Breast epithelium (tissue), 4 donors: ENCODE results near the gene TMEM221. TPM values are rescaled to one million over a fixed set of nuclear protein-coding genes. Genes with fewer than 3 reads are reported as not detected.

Source experiments
- DNase-seq, 2 donors: peaks; one replicate each; pipeline ENCODE4 v3.0.0-alpha.2; 2019; ENCODE audit warnings: low spot score in 2 of 2
- H3K27ac ChIP-seq, 2 donors: fragments of 200-600 bp; sonication (generic) in 1 of 2; one replicate each; pipeline ENCODE4 v1.5.1; 2016 to 2019; ENCODE audit warnings: mild to moderate bottlenecking in 1 of 2
- H3K27me3 ChIP-seq, 2 donors: fragments of 200-600 bp; sonication (generic) in 1 of 2; one replicate each; pipeline versions ENCODE4 v1.5.1 to v1.6.0; 2017 to 2019; ENCODE audit warnings: control low read depth in 1 of 2, mild to moderate bottlenecking in 1 of 2
- H3K36me3 ChIP-seq: fragments of 200-600 bp; one replicate; pipeline ENCODE4 v1.5.1; 2019
- H3K4me1 ChIP-seq, 2 donors: fragments of 200-600 bp; sonication (generic); one replicate each; pipeline ENCODE4 v1.5.1; 2016 to 2019; ENCODE audit warnings: control low read depth in 1 of 2
- H3K4me3 ChIP-seq, 3 donors: fragments of 200-600 bp; sonication (generic); 1 replicate in 2 of 3; 2 replicates in 1 of 3; pipeline ENCODE4 v1.5.1; 2016 to 2019; ENCODE audit warnings: mild to moderate bottlenecking in 3 of 3, moderate library complexity in 2 of 3
- H3K9me3 ChIP-seq, 2 donors: fragments of 200-600 bp; sonication (generic) in 1 of 2; one replicate each; pipeline ENCODE4 v1.5.1; 2016 to 2019; ENCODE audit warnings: control low read depth in 1 of 2
- POLR2A ChIP-seq: fragments of 450-650 bp; IDR thresholded peaks from one replicate; pipeline ENCODE4 v1.6.1; 2016; ENCODE audit warnings: antibody characterized with exemption, mild to moderate bottlenecking, moderate library complexity
- POLR2AphosphoS5 ChIP-seq, 3 donors: sonication (generic); formaldehyde crosslinking; IDR thresholded peaks; one replicate each; pipeline ENCODE4 v1.6.1; 2017; ENCODE audit warnings: antibody characterized with exemption in 3 of 3
- intact Hi-C: fragments of 100-400 bp; cut with DNase I; formaldehyde crosslinking; loops from one replicate; pipeline ENCODE4 v1.15.1; 2023; ENCODE audit warnings: low total_unique reads
- total RNA-seq, 3 donors: library from RNA; depleted of rRNA; stranded (reverse); fragments of >200 nt; gene quantifications; one replicate each; pipeline ENCODE4 v1.1.0, GENCODE V29; 2016
- TF ChIP-seq, protein P1 (sequence below), 3 donors: fragments of 450-650 bp; IDR thresholded peaks; one replicate each; pipeline ENCODE4 v1.5.1; 2016 to 2017; ENCODE audit warnings: antibody characterized with exemption in 3 of 3, mild to moderate bottlenecking in 3 of 3, moderate library complexity in 3 of 3

TMEM221 gene
- total RNA-seq, 3 donors from 2014 or later, result 0.33 to 0.73 (median 0.64) TPM

GRCh38 chr19:17393002-17393401 is 55.5 kb downstream of the TMEM221 start:
- Histone ChIP-seq H3K4me3 (no peak overlapping the region), H3K36me3 (no peaks in the 10 kb centered on the region), H3K27ac (no peak overlapping the region), H3K27me3 (peaks cover 0 to 2% of the 10 kb centered on the region in 2 donors), H3K9me3 (no peaks in the 10 kb centered on the region), H3K4me1 (peaks cover 0 to 2% of the 10 kb centered on the region in 2 donors)
- intact Hi-C loops, result no loop called here
- DNase-seq, result no peak
- TF ChIP-seq, protein P1, sequence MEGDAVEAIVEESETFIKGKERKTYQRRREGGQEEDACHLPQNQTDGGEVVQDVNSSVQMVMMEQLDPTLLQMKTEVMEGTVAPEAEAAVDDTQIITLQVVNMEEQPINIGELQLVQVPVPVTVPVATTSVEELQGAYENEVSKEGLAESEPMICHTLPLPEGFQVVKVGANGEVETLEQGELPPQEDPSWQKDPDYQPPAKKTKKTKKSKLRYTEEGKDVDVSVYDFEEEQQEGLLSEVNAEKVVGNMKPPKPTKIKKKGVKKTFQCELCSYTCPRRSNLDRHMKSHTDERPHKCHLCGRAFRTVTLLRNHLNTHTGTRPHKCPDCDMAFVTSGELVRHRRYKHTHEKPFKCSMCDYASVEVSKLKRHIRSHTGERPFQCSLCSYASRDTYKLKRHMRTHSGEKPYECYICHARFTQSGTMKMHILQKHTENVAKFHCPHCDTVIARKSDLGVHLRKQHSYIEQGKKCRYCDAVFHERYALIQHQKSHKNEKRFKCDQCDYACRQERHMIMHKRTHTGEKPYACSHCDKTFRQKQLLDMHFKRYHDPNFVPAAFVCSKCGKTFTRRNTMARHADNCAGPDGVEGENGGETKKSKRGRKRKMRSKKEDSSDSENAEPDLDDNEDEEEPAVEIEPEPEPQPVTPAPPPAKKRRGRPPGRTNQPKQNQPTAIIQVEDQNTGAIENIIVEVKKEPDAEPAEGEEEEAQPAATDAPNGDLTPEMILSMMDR (IDR thresholded peaks at IDR 0.05), result no peak
- TF ChIP-seq POLR2A (no peak), POLR2AphosphoS5 (IDR thresholded peaks at IDR 0.05) (no peak)

GRCh38 chr19:17391371-17392151 is 56.9 kb downstream of the TMEM221 start:
- peak overlapping the region; percentile 24 to 69 (median 59) for H3K4me3 ChIP-seq
- TF ChIP-seq POLR2A, result no peak
- TF ChIP-seq, protein P1 (IDR thresholded peaks at IDR 0.05), result no peak
- TF ChIP-seq POLR2AphosphoS5 (IDR thresholded peaks at IDR 0.05), result no peak

DNA sequence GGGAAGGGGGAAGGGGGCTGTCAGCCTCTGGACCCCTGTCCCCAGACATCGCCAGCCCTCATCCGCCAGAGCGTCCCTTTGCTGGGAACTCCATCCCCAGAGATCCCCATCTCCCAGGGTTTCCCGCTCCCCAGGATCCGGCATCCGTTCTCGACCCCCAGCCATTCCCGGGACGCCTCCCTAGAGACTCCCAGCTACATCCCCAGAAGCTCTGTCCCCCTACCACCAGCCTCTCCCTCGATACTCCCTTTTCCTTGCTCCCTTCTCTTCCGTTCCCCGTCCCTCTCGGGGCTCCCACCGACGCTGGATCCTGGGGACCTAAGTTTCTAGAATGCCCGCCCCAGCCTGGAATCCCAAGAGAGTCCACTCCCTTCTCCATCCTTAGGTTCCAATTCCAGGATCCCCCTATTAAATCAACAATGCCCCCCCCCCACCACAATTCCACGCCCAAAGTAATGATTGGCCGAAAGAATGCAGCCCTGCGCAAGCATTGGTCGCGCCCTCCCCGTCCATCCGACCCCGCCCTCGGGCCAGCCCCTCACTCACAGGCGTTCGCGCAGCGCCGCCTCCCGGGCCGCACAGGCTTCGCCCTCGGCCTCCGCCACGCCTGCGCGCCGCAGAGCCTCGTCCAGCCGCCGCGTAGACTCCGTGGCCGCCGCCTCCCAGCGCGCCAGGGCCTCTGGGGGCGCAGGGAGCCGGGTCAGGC is 57.6 kb downstream of the TMEM221 start:
- H3K4me1 ChIP-seq, result peaks cover 0 to 2% of the 10 kb centered on the region in 2 donors
- no peak for TF ChIP-seq POLR2A
- TF ChIP-seq, protein P1 (IDR thresholded peaks at IDR 0.05), result peak; percentile 20 to 74 (median 24)
- peak; percentile 87 to 93 for DNase-seq
- no peaks in the 10 kb centered on the region for H3K36me3 ChIP-seq
- no peaks in the 10 kb centered on the region for H3K9me3 ChIP-seq
- intact Hi-C loops, result no loop called here
- peak overlapping the region; percentile 38 to 69 (median 59) for H3K4me3 ChIP-seq
- H3K27ac ChIP-seq, result peak overlapping the region; percentile 15 to 45
- peaks cover 0 to 2% of the 10 kb centered on the region in 2 donors for H3K27me3 ChIP-seq

More at GRCh38 chr19:17391371-17392151, 56.9 kb downstream of the TMEM221 start:
- H3K36me3 ChIP-seq, result no peaks in the 10 kb centered on the region
- intact Hi-C loops, result no loop called here
- peaks cover 0 to 2% of the 10 kb centered on the region in 2 donors for H3K27me3 ChIP-seq
- H3K4me1 ChIP-seq, result peaks cover 0 to 2% of the 10 kb centered on the region in 2 donors
- no peak for DNase-seq
- no peaks in the 10 kb centered on the region for H3K9me3 ChIP-seq
- H3K27ac ChIP-seq, result no peak overlapping the region

DNA sequence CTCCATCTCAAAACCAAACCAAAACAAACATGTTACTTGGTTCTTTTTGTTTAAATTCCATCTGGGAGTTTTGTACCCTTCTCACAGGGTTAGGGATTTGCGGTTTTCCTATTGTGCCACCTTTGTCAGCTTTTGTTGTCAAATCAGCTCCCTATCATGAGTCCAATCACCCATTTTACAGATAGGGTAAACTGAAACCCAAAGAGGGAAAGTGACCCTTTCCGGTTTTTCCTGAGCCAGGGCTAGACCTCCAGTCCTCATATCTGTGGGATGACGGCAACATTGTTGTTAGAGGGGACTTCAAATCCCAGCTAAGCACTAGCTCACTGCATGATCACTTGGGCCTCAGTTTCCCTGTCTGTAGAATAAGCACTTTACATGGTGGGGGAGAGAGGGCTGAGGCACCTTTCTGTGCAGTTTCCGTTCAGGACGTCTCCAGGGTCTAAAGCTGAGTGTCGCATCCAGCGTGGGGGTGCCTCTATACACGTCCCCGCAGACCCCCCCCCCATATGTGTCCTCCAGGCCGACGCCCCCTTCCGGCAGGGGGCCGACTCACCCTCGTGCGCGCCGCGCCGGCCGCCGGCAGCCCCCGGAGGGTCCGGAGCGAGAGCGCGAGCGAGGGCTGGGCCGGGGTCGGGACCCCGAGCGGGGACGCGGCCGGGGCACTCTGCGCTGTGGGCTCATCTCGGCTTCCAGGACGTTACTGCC is 58.4 kb downstream of the TMEM221 start:
- H3K27ac ChIP-seq, result peak overlapping the region; percentile 15 to 45
- no peaks in the 10 kb centered on the region for H3K9me3 ChIP-seq
- DNase-seq, result no peak
- peaks cover 0 to 2% of the 10 kb centered on the region in 2 donors for H3K4me1 ChIP-seq
- peak overlapping the region; percentile 38 to 69 (median 59) for H3K4me3 ChIP-seq
- TF ChIP-seq POLR2A, result no peak
- TF ChIP-seq, protein P1 (IDR thresholded peaks at IDR 0.05), result no peak
- TF ChIP-seq POLR2AphosphoS5 (IDR thresholded peaks at IDR 0.05), result no peak
- peaks cover 0 to 2% of the 10 kb centered on the region in 2 donors for H3K27me3 ChIP-seq
- H3K36me3 ChIP-seq, result no peaks in the 10 kb centered on the region
- intact Hi-C loops, result loop anchor here (10.0 kb wide), 1 partner anchor 85 kb away; the partner anchor contains the start of genes ABHD8, DDA1 and MRPL34
